GM23248 (cell line): ENCODE measurements around the gene RAD51B.
"Not testable (repeated sequence)": the region's sequence is repeated elsewhere in the genome, so short reads cannot be mapped to it uniquely, and the experiment has no call there.

Source experiments
- EZH2 ChIP-seq: fragments of 200-600 bp; sonication (generic); IDR thresholded peaks from 2 replicates; pipeline ENCODE4 v1.6.1; 2018; ENCODE audit warnings: antibody characterized with exemption, mild to moderate bottlenecking; ENCODE audit not compliant: insufficient read depth, poor library complexity, severe bottlenecking
- EZH2phosphoT487 ChIP-seq: fragments of 200-600 bp; sonication (generic); IDR thresholded peaks from 2 replicates; pipeline ENCODE4 v1.6.1; 2018; ENCODE audit warnings: antibody characterized with exemption, moderate library complexity, mild to moderate bottlenecking, low read depth; ENCODE audit not compliant: insufficient read depth

- not testable (repeated sequence) for TF ChIP-seq EZH2, EZH2phosphoT487
These were observed 148.4 kb downstream of the RAD51B start for GRCh38 chr14:67967970-67968369.
